ENCODE results near the gene ASB9. TPM values are rescaled to one million over a fixed set of nuclear protein-coding genes. Genes with fewer than 3 reads are reported as not detected.
"Not testable (repeated sequence)": the region's sequence is repeated elsewhere in the genome, so short reads cannot be mapped to it uniquely, and the experiment has no call there.

The ASB9 gene
- total RNA-seq, 4 donors from 2014 or later = 1.9 to 4.0 (median 2.7) TPM

DNA sequence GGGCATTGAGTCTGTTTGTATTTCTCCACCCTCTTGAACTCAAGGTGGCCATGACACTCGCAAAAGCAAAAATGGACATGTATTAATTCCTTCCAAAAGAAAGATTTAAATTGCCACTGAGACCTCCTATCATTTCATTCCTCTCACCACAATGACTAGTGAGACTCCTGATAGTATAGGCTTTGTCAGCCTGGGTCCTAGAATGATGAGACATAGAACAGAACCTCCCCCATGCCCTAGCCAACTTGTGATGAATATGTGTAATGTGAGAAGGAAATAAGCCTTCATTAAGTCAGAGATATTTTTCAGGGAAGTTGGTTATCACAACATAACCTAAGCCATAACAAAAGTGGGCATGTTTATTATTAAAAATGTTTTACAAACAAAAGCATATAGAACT lies 62.5 kb downstream of the ASB9 start:
- DNase-seq (ENCODE audit: low spot score) (no peak), ATAC-seq (ENCODE audit: low FRiP score) (no peak)
- TF ChIP-seq, protein P1, sequence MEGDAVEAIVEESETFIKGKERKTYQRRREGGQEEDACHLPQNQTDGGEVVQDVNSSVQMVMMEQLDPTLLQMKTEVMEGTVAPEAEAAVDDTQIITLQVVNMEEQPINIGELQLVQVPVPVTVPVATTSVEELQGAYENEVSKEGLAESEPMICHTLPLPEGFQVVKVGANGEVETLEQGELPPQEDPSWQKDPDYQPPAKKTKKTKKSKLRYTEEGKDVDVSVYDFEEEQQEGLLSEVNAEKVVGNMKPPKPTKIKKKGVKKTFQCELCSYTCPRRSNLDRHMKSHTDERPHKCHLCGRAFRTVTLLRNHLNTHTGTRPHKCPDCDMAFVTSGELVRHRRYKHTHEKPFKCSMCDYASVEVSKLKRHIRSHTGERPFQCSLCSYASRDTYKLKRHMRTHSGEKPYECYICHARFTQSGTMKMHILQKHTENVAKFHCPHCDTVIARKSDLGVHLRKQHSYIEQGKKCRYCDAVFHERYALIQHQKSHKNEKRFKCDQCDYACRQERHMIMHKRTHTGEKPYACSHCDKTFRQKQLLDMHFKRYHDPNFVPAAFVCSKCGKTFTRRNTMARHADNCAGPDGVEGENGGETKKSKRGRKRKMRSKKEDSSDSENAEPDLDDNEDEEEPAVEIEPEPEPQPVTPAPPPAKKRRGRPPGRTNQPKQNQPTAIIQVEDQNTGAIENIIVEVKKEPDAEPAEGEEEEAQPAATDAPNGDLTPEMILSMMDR (IDR thresholded peaks at IDR 0.05) = no peak

DNA sequence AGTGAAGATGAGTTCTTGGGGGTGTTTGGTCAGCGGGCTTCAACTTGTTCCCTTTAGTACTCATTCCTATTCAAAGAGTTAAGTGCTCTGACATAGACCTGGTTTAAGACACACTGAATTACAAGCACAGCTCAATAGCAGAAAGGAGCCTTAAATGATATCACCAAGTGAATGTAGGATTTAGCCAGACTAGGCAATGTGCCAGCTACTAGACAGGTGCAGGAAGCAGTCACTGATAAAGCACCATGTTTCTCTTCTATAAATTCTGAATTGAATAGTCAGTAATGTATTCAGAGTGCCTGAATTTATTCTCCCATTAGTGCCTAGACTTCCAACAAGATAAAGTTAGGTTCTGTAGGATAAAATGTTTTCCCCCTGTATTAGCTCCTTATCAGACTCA lies 63.6 kb downstream of the ASB9 start:
- TF ChIP-seq, protein P1 (IDR thresholded peaks at IDR 0.05) = no peak
- ATAC-seq (ENCODE audit: low FRiP score) (no peak), DNase-seq (ENCODE audit: low spot score) (no peak)

DNA sequence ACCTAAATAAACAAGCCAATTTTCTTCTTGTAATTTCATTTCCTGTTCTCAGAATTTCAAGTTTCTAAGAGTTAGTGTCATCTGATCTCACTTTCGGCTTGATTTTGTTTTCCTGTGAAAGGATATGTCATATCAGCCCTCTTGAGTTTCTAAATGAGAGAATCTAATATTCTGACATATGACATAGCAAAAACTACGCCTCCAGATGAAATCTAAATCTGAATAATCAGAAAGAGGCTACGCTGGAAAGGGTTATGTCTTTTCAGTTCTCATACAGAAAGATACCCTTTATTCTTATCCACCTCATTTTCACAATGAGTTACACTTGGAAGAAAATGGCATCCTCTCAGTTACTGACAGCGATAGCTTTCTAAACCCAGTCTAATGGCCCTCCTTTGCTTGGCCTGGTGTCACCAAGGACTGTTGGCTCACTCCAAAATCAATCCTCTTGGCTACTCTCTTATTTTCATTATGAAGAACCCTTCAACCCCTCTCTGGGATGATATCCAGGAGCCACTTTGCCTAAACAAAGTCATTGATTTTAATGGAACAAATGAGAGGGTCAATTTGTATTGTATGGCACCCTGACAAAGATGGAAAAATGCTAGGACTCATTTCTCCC lies 65.6 kb downstream of the ASB9 start:
- DNase-seq (ENCODE audit: low spot score) = no peak
- ATAC-seq (ENCODE audit: low FRiP score) = no peak
- TF ChIP-seq, protein P1 (IDR thresholded peaks at IDR 0.05) = no peak

DNA sequence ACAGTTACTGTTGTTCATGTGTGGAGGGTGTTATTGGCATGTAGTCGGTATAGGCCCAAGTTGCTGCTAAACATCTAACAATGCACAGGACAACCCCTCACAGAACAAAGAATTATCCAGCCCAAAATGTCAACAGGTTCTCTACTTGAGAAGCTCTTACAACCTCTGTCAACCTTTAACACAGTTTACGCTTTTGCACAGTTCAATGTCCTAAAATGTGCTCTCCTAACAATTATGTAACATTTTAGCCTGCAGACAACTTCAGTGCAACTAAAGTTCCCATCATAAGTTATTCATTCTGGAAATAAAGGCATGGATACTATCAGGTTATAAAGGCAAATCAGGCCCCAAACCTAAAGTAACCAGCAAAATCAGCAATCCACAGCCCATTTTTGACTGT lies 66.2 kb downstream of the ASB9 start:
- no peak for DNase-seq (ENCODE audit: low spot score)

DNA sequence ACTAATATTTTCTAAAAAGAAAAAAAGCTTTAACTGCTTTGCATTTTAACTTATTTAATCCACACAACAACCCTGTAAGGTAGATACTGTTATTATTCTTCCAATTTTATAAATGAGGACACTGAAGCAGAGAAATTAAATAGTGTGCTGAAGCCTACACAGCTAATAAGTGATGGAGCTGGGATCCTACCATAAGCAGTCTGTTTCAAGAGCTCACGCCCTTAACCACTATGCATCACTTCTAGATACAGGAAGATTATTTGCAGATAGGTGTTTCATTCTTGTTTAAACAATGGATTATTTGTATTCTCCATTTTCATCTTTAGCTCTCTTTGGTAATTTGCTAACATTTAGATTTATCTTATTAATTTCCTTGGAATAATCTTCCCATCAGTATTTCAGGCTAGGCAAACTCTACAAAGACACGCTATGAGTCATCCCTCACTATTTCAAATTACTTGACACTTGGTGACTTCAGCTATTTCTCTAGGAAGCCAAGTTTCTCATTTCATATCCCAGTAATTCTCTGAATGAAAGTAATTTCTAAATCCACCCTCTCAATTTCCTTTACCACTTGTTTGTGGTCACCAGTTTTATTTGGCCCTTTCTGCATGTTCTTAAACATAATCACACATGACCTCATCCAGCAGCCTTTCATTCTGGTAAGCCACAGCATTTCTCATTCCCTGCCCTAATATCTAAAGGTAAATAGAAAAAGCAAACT lies 67.3 kb downstream of the ASB9 start:
- no peak for ATAC-seq (ENCODE audit: low FRiP score)
- DNase-seq (ENCODE audit: low spot score) = no peak
- TF ChIP-seq, protein P1 (IDR thresholded peaks at IDR 0.05) = no peak

More for the DNA sequence above, 66.2 kb downstream of the ASB9 start:
- TF ChIP-seq, protein P1 (IDR thresholded peaks at IDR 0.05) = no peak
- ATAC-seq (ENCODE audit: low FRiP score) = no peak

DNA sequence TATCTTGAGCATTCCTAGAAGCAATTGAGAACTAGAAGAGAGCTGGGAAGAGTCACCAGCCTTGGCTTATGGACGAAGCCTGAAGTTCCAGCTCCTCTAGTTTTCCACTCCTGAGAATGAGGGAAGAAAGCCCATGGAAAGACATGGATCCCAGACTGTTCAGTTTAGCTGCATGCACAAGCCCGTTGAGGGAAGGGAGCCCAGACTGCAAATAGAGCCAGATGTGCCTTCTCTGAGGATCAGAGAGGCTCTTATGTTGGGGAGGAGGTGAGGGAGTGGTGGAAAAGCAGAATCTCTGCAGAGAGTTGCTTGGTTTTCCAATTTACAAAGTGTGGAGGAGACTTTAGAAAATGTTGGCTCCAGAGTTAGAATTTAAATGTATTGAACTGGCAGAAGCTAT lies 69.0 kb downstream of the ASB9 start:
- TF ChIP-seq, protein P1 (IDR thresholded peaks at IDR 0.05) = no peak
- ATAC-seq (ENCODE audit: low FRiP score) = no peak
- DNase-seq (ENCODE audit: low spot score) = no peak

DNA sequence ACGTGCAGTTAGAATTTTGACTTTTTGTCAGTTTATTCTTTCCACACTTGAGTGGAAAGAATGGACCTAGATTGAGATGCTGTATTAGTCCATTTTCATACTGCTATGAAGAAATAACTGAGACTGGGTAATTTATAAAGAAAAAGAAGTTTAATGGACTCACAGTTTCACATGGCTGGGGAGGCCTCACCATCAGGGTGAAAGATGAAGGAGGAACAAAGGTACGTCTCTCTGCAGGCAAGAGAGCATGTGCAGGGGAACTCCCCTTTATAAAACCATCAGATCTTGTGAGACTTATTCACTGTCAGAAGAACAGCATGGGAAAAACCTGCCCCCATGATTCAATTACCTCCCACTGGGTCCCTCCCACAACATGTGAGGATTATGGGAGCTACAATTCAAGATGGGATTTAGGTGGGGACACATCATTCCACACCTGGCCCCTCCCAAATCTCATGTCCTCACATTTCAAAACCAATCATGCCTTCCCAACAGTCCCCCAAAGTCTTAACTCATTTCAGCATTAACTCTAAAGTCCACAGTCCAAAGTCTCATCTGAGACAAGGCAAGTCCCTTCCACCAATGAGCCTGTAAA lies 71.2 kb downstream of the ASB9 start:
- not testable (repeated sequence) for DNase-seq (ENCODE audit: low spot score); ATAC-seq (ENCODE audit: low FRiP score)
